ENCODE measurements around the gene SPRYD3. TPM values are rescaled to one million over a fixed set of nuclear protein-coding genes. Genes with fewer than 3 reads are reported as not detected.

Gene SPRYD3
- total and polyA plus RNA-seq, 2 donors: 9.1 to 17.3 TPM

DNA sequence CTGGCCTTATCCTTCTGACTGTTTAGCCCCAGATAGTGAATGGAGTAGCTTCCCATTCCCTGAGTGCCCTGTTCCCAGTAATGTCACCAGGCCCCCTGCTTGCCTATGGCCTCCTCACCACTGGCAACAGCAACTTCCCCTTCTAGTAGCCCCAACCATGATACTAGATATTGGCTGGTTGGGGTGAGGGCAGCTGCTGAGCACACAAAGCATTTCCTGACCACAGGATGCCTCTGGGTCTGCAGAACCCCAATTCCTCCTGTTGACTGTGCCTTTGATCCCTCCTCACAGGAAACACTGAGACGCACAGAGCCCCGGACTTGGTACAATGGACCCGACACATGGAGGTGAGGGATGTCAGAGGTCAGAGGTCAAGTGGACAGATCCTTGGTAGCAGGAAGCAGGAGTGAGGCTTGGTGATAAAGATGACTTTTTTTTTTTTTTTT is 24.7 kb upstream of the SPRYD3 start:
- Histone ChIP-seq H3K36me3 (ENCODE audit: control insufficient read depth in 2 of 2, insufficient read depth in 2 of 2, low read length in 1 of 2) (no peaks in the 10 kb centered on the region), H3K4me1 (ENCODE audit: control insufficient read depth in 2 of 2, insufficient read depth in 2 of 2, low read length in 2 of 2) (peaks cover 9 to 37% of the 10 kb centered on the region in 2 donors), H3K27me3 (ENCODE audit: control insufficient read depth in 2 of 2, insufficient read depth in 1 of 2, low read length in 1 of 2) (peaks cover 2 to 5% of the 10 kb centered on the region in 2 donors), H3K4me3 (ENCODE audit: low read length in 2 of 2) (no peak overlapping the region), H3K9me3 (ENCODE audit: control insufficient read depth in 2 of 2, insufficient read depth in 1 of 2, low read length in 1 of 2) (no peaks in the 10 kb centered on the region), H3K27ac (ENCODE audit: low read depth in 1 of 2, low read length in 1 of 2) (peak overlapping the region in 1 of 2 donors; percentile 72)
- peak in 1 of 9 donors; percentile 49 for DNase-seq (ENCODE audit: low read depth in 6 of 9, low spot score in 9 of 9)
- 10% methylated on average over 3 of the region's 3 CpGs for WGBS

DNA sequence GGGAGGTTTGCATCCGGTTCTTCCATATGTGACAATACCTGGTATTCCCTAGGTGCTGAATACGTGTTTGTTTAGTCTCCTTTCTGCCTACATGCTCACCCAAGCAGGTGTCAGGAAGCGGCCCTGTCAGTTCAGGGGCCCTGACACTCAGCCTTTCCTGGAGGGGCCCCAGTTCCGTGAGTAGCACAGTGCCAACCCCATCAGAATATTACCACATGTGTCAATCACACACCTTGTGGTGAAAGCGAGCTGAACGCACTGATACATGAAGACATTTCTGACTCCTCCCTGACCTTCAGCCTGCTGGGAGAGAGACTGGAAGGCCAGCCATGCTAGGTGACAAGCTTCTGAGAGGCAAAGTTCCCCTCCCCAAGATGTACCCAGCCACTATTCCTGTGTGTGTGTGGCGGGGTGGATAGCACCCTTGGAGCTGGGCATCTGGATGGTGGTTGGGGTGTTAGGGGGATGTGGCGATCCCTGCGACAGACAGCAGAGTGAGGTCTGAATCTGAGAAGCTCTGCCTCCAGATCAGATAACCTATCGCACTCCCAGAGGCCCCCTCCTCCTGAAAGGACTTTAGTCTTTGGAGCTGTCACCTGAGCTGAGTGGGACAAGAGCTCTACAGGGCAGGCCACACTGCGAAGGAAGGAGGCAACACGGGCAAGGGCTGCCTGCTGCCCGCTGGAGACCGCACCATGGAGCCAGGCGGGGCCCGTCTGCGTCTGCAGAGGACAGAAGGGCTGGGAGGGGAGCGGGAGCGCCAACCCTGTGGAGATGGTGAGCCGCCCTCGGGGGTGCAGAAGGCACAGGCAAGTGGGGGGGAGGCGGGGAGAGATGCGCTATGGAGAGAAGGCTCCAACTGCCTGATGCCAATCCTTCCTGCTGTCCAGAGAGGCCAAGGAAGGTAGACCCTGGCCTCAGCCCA is 24.0 kb upstream of the SPRYD3 start, which contains the start of gene SOAT2:
SOAT2 (plus strand) TSS at position 604 of the 925 bp plus-strand sequence; CDS start at position 696, 92 bp downstream.
- peaks cover 2 to 12% of the 10 kb centered on the region in 2 donors for H3K27me3 ChIP-seq (ENCODE audit: control insufficient read depth in 2 of 2, insufficient read depth in 1 of 2, low read length in 1 of 2)
- peak within 1 kb of the TSS in 1 of 2 donors; percentile 1 for H3K4me3 ChIP-seq (ENCODE audit: low read length in 2 of 2)
- no peaks in the 10 kb centered on the region for H3K36me3 ChIP-seq (ENCODE audit: control insufficient read depth in 2 of 2, insufficient read depth in 2 of 2, low read length in 1 of 2)
- 56% methylated on average over 23 of the region's 23 CpGs for WGBS
- peaks cover 14 to 44% of the 10 kb centered on the region in 2 donors for H3K4me1 ChIP-seq (ENCODE audit: control insufficient read depth in 2 of 2, insufficient read depth in 2 of 2, low read length in 2 of 2)
- peak in 5 of 9 donors; percentile 61 to 87 (median 71) for DNase-seq (ENCODE audit: low read depth in 6 of 9, low spot score in 9 of 9)
- H3K9me3 ChIP-seq (ENCODE audit: control insufficient read depth in 2 of 2, insufficient read depth in 1 of 2, low read length in 1 of 2): no peaks in the 10 kb centered on the region
- H3K27ac ChIP-seq (ENCODE audit: low read depth in 1 of 2, low read length in 1 of 2): peak within 1 kb of the TSS; percentile 42 to 72

DNA sequence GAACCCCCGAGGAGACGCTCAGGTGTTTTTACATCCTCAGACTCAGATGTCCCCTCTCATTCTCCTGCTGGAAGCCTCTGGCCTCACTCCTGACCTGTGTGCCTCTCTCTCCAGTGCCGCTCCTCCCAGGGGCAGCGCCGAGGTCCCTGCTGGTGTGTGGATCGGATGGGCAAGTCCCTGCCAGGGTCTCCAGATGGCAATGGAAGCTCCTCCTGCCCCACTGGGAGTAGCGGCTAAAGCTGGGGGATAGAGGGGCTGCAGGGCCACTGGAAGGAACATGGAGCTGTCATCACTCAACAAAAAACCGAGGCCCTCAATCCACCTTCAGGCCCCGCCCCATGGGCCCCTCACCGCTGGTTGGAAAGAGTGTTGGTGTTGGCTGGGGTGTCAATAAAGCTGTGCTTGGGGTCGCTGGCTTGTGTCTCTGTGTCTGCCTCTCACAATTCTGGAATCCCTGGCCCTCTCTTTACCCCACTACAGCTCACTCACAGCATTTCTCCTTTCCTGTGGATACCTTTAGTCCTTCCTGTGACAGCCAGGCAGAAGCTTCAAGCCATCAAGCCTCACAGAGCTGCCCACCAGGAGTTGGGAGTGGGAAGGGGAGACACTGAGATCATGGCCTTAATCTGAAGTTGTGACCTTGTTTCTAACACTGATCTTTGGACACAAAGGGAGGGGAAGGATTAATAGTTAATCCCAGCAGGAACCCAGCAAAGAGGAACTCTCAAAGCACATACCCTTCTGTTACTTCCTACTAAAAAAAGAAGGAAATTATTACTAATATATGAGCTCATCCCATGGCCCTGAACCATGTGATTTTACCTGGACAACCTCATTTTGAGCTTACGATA is 23.0 kb upstream of the SPRYD3 start:
- Histone ChIP-seq H3K36me3 (ENCODE audit: control insufficient read depth in 2 of 2, insufficient read depth in 2 of 2, low read length in 1 of 2) (no peaks in the 10 kb centered on the region), H3K27ac (ENCODE audit: low read depth in 1 of 2, low read length in 1 of 2) (peak overlapping the region in 1 of 2 donors; percentile 72), H3K9me3 (ENCODE audit: control insufficient read depth in 2 of 2, insufficient read depth in 1 of 2, low read length in 1 of 2) (no peaks in the 10 kb centered on the region), H3K27me3 (ENCODE audit: control insufficient read depth in 2 of 2, insufficient read depth in 1 of 2, low read length in 1 of 2) (peaks cover 8 to 22% of the 10 kb centered on the region in 2 donors), H3K4me1 (ENCODE audit: control insufficient read depth in 2 of 2, insufficient read depth in 2 of 2, low read length in 2 of 2) (peaks cover 16 to 52% of the 10 kb centered on the region in 2 donors), H3K4me3 (ENCODE audit: low read length in 2 of 2) (no peak overlapping the region)
- peak in 1 of 9 donors; percentile 26 for DNase-seq (ENCODE audit: low read depth in 6 of 9, low spot score in 9 of 9)
- 92% methylated on average over 12 of the region's 12 CpGs for WGBS

GRCh38 chr12:53101266-53101665 is 22.1 kb upstream of the SPRYD3 start:
- WGBS: 97% methylated on average over 7 of the region's 7 CpGs
- no peak for DNase-seq (ENCODE audit: low read depth in 6 of 9, low spot score in 9 of 9)

DNA sequence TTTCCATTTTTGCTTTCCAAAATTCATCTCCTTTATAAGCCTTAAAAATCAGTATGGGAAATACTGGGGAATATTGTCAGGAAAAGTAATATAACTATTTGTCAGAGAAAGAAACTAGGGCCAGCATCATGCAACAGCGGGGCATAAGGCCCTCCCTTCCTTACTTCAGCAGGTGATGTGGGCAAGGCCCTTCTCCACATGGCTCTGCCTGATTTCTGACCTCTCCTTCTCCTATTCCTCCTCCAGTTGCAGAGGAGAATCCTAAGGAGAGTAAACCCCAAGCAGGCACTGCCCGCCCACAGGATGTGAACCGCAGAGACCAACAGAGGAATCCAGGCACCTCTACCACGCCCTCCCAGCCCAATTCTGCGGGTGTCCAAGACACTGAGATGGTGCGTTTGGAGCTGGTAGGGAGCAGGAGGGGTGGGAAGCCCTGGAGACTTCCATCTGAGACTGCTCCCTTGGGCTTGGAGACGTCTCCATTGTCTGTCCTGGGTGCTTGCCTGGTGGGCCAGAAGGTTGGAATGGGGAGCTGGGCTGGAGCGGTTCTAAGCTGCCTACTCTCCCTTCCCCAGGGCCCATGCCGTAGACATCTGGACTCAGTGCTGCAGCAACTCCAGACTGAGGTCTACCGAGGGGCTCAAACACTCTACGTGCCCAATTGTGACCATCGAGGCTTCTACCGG is 21.4 kb upstream of the SPRYD3 start:
- Histone ChIP-seq H3K4me3 (ENCODE audit: low read length in 2 of 2) (no peak overlapping the region), H3K9me3 (ENCODE audit: control insufficient read depth in 2 of 2, insufficient read depth in 1 of 2, low read length in 1 of 2) (no peaks in the 10 kb centered on the region), H3K4me1 (ENCODE audit: control insufficient read depth in 2 of 2, insufficient read depth in 2 of 2, low read length in 2 of 2) (peaks cover 16 to 56% of the 10 kb centered on the region in 2 donors), H3K27me3 (ENCODE audit: control insufficient read depth in 2 of 2, insufficient read depth in 1 of 2, low read length in 1 of 2) (peaks cover 14 to 37% of the 10 kb centered on the region in 2 donors), H3K36me3 (ENCODE audit: control insufficient read depth in 2 of 2, insufficient read depth in 2 of 2, low read length in 1 of 2) (no peaks in the 10 kb centered on the region), H3K27ac (ENCODE audit: low read depth in 1 of 2, low read length in 1 of 2) (no peak overlapping the region)
- 94% methylated on average over 13 of the region's 13 CpGs for WGBS
- no peak for DNase-seq (ENCODE audit: low read depth in 6 of 9, low spot score in 9 of 9)

More at GRCh38 chr12:53101266-53101665, 22.1 kb upstream of the SPRYD3 start:
- no peaks in the 10 kb centered on the region for H3K9me3 ChIP-seq (ENCODE audit: control insufficient read depth in 2 of 2, insufficient read depth in 1 of 2, low read length in 1 of 2)
- peaks cover 16 to 56% of the 10 kb centered on the region in 2 donors for H3K4me1 ChIP-seq (ENCODE audit: control insufficient read depth in 2 of 2, insufficient read depth in 2 of 2, low read length in 2 of 2)
- H3K4me3 ChIP-seq (ENCODE audit: low read length in 2 of 2): no peak overlapping the region
- H3K27ac ChIP-seq (ENCODE audit: low read depth in 1 of 2, low read length in 1 of 2): no peak overlapping the region
- peaks cover 14 to 31% of the 10 kb centered on the region in 2 donors for H3K27me3 ChIP-seq (ENCODE audit: control insufficient read depth in 2 of 2, insufficient read depth in 1 of 2, low read length in 1 of 2)
- no peaks in the 10 kb centered on the region for H3K36me3 ChIP-seq (ENCODE audit: control insufficient read depth in 2 of 2, insufficient read depth in 2 of 2, low read length in 1 of 2)

- DNase-seq (ENCODE audit: low read depth in 6 of 9, low spot score in 9 of 9): peak in 7 of 9 donors; percentile 55 to 89 (median 74)
- 30% methylated on average over 6 of the region's 6 CpGs for WGBS
- Histone ChIP-seq H3K4me1 (ENCODE audit: control insufficient read depth in 2 of 2, insufficient read depth in 2 of 2, low read length in 2 of 2) (peaks cover 16 to 56% of the 10 kb centered on the region in 2 donors), H3K4me3 (ENCODE audit: low read length in 2 of 2) (no peak overlapping the region), H3K36me3 (ENCODE audit: control insufficient read depth in 2 of 2, insufficient read depth in 2 of 2, low read length in 1 of 2) (no peaks in the 10 kb centered on the region), H3K9me3 (ENCODE audit: control insufficient read depth in 2 of 2, insufficient read depth in 1 of 2, low read length in 1 of 2) (no peaks in the 10 kb centered on the region), H3K27me3 (ENCODE audit: control insufficient read depth in 2 of 2, insufficient read depth in 1 of 2, low read length in 1 of 2) (peaks cover 14 to 37% of the 10 kb centered on the region in 2 donors), H3K27ac (ENCODE audit: low read depth in 1 of 2, low read length in 1 of 2) (peak overlapping the region in 1 of 2 donors; percentile 36)
Observed at GRCh38 chr12:53099071-53099882, 20.1 kb upstream of the SPRYD3 start.

DNA sequence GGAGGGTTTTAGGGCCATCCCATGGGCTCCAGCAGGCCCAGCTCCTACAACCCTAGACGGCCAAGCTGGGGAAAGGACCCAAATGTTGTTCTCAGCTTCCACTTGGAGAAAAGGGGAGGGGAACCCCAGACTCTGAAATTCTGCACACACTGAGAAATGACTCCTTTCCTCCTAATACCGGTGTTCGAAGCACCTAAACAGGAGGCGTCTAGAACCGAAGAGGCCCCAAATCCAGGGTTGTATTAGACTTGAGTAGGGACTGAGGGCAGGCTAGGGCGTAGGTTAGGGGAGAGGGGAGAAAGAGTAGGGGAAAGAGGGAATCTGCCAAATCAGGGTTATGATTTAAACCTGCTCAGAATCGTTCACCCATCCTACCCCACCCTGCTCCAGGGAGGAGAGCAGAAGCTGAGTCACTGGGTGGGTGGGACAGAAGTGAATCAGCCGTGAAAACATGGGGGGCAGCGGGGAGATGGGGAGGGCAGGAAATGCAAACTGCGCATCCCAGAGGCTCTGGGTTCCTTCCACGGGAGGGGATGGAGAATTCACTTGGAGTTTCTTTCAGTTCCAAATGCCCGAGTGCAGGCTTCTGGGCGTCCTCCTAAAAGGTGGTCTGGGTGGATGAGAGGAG is 19.3 kb upstream of the SPRYD3 start:
- DNase-seq (ENCODE audit: low read depth in 6 of 9, low spot score in 9 of 9): no peak

More for the DNA sequence above, 19.3 kb upstream of the SPRYD3 start:
- H3K4me1 ChIP-seq (ENCODE audit: control insufficient read depth in 2 of 2, insufficient read depth in 2 of 2, low read length in 2 of 2): peaks cover 13 to 49% of the 10 kb centered on the region in 2 donors
- 54% methylated on average over 13 of the region's 13 CpGs for whole genome bisulfite sequencing
- H3K27me3 ChIP-seq (ENCODE audit: control insufficient read depth in 2 of 2, insufficient read depth in 1 of 2, low read length in 1 of 2): peaks cover 14 to 37% of the 10 kb centered on the region in 2 donors
- no peaks in the 10 kb centered on the region for H3K9me3 ChIP-seq (ENCODE audit: control insufficient read depth in 2 of 2, insufficient read depth in 1 of 2, low read length in 1 of 2)
- H3K36me3 ChIP-seq (ENCODE audit: control insufficient read depth in 2 of 2, insufficient read depth in 2 of 2, low read length in 1 of 2): no peaks in the 10 kb centered on the region
- peak overlapping the region in 1 of 2 donors; percentile 47 for H3K4me3 ChIP-seq (ENCODE audit: low read length in 2 of 2)
- H3K27ac ChIP-seq (ENCODE audit: low read depth in 1 of 2, low read length in 1 of 2): peak overlapping the region; percentile 22 to 25
